K562 (cell line): ENCODE data around the gene DEPP1. TPM values are rescaled to one million over a fixed set of nuclear protein-coding genes. Genes with fewer than 3 reads are reported as not detected.

Experiments used
- ATAC-seq: fragments of 200-7000 bp; cut with Tn5 transposase; 3 replicates; pipeline ENCODE4 v1.9.1; 2020; ENCODE audit warnings: moderate library complexity
- BruUV-seq: library from RNA; stranded (reverse); fragments of 400-500 nt; replicated peaks from 2 replicates; lab custom pipeline; 2021; lab: Mats Ljungman, UMichigan
- CTCF ChIA-PET: fragments of 300-600 bp; formaldehyde crosslinking; extraction: SDS; loops from one replicate; lab custom pipeline; 2021; ENCODE audit warnings: low intra/inter-chr PET ratio; lab: Yijun Ruan, JAX
- POLR2A ChIA-PET: fragments of 300-600, 350-650 bp; sonication (Branson Sonifier 250); formaldehyde crosslinking; extraction: SDS; loops from one replicate; lab custom pipeline; 2021; ENCODE audit warnings: antibody characterized with exemption, inconsistent platforms; lab: Yijun Ruan, JAX
- DNase-seq, 4 experiments: peaks; one replicate each; pipeline versions ENCODE4 v3.0.0 to v3.0.0-alpha.2; 2011 to 2018; ENCODE audit warnings: low spot score in 3 of 4, mixed read lengths in 3 of 4; ENCODE audit errors: extremely low read depth in 1 of 4
- FAIRE-seq: peaks from 2 replicates; lab custom pipeline; 2011; peaks lifted over from hg19 to GRCh38; lab: Jason Lieb, UNC
- H2AFZ ChIP-seq: 2 replicates; pipeline ENCODE4 v1.6.0; 2011; ENCODE audit warnings: low read depth, low read length, control low read depth, inconsistent platforms
- H3K27ac ChIP-seq: fragments of 200-600 bp; 3 replicates; pipeline ENCODE4 v1.8.0; 2011; ENCODE audit warnings: low read depth, mild to moderate bottlenecking, control low read depth, inconsistent platforms, low read length, moderate library complexity, mixed read lengths; ENCODE audit errors: extremely low read depth
- H3K27me3 ChIP-seq, 2 experiments: fragments of 300-600 bp in 1 of 2; 2 replicates in 1 of 2; 3 replicates in 1 of 2; pipeline versions ENCODE4 v1.6.0 to v1.8.0; 2011; ENCODE audit warnings: inconsistent platforms in 2 of 2, low read length in 2 of 2, mild to moderate bottlenecking in 1 of 2, mixed read lengths in 1 of 2, moderate library complexity in 1 of 2; ENCODE audit not compliant: control insufficient read depth in 2 of 2, insufficient read depth in 2 of 2
- H3K36me3 ChIP-seq: fragments of 300-600 bp; 3 replicates; pipeline ENCODE4 v1.8.0; 2011; ENCODE audit warnings: mild to moderate bottlenecking, low read length, inconsistent platforms; ENCODE audit not compliant: control insufficient read depth, insufficient read depth
- H3K4me1 ChIP-seq, 2 experiments: fragments of 200-600 bp in 1 of 2; replicated peaks in 1 of 2; 2 replicates in 1 of 2; 3 replicates in 1 of 2; pipeline versions ENCODE4 v1.5.1 to v1.8.0; 2011; ENCODE audit warnings: inconsistent platforms in 2 of 2, low read length in 2 of 2, mild to moderate bottlenecking in 1 of 2, mixed read lengths in 1 of 2, moderate library complexity in 1 of 2; ENCODE audit not compliant: control insufficient read depth in 2 of 2, insufficient read depth in 2 of 2
- H3K4me2 ChIP-seq: 2 replicates; pipeline ENCODE4 v1.6.1; 2011; ENCODE audit warnings: low read length, control low read depth, inconsistent platforms, mixed read lengths; ENCODE audit not compliant: insufficient read depth
- H3K4me3 ChIP-seq: fragments of 200-600 bp; sonication (generic), shearing (Covaris generic); 2 replicates; pipeline ENCODE4 v1.5.1; 2016; ENCODE audit warnings: control low read depth, inconsistent platforms
- H3K79me2 ChIP-seq: fragments of 200-600 bp; 3 replicates; pipeline ENCODE4 v1.8.0; 2011; ENCODE audit warnings: low read length, inconsistent platforms; ENCODE audit not compliant: control insufficient read depth, insufficient read depth
- H3K9ac ChIP-seq, 2 experiments: 2 replicates each; pipeline versions ENCODE4 v1.6.0 to v1.6.1; 2011; ENCODE audit warnings: low read depth in 2 of 2, low read length in 2 of 2, control low read depth in 1 of 2, inconsistent platforms in 1 of 2, mild to moderate bottlenecking in 1 of 2, mixed read lengths in 1 of 2; ENCODE audit not compliant: insufficient read depth in 1 of 2
- H3K9me1 ChIP-seq: one replicate; pipeline ENCODE4 v1.6.0; 2011; ENCODE audit warnings: inconsistent platforms, mild to moderate bottlenecking, low read length, moderate library complexity; ENCODE audit not compliant: control insufficient read depth, insufficient read depth
- H3K9me3 ChIP-seq: replicated peaks from 2 replicates; pipeline ENCODE4 v1.5.1; 2011; ENCODE audit warnings: low read depth, low read length, inconsistent platforms; ENCODE audit not compliant: control insufficient read depth, insufficient read depth
- H4K20me1 ChIP-seq: replicated peaks from 2 replicates; pipeline ENCODE4 v1.6.1; 2011; ENCODE audit warnings: low read length, inconsistent platforms, mixed read lengths; ENCODE audit not compliant: control insufficient read depth, insufficient read depth
- ARID4B ChIP-seq: sonication (generic); formaldehyde crosslinking; IDR thresholded peaks from 2 replicates; pipeline ENCODE4 v1.8.0; 2022; ENCODE audit warnings: mild to moderate bottlenecking, missing genetic modification reagents
- ATF7 ChIP-seq: fragments of 450-650 bp; IDR thresholded peaks from 2 replicates; pipeline ENCODE4 v1.7.1; 2014; ENCODE audit warnings: mild to moderate bottlenecking, moderate library complexity
- CCAR2 ChIP-seq: fragments of 200-400 bp; formaldehyde crosslinking; IDR thresholded peaks from 2 replicates; pipeline ENCODE4 v1.6.1; 2017; ENCODE audit warnings: mild to moderate bottlenecking, low read depth, low read length
- E2F5 ChIP-seq: sonication (generic); formaldehyde crosslinking; IDR thresholded peaks from 2 replicates; pipeline ENCODE4 v1.8.0; 2022; ENCODE audit warnings: mild to moderate bottlenecking, missing genetic modification reagents
- FOXA3 ChIP-seq, 2 experiments: fragments of 450-650 bp in 1 of 2; sonication (generic) in 1 of 2; formaldehyde crosslinking; IDR thresholded peaks in 1 of 2; conservative IDR thresholded peaks in 1 of 2; 2 replicates each; pipeline versions ENCODE4 v1.4.0 to v1.8.0; 2020 to 2022; ENCODE audit warnings: mild to moderate bottlenecking in 2 of 2, missing genetic modification reagents in 1 of 2
- GTF2E2 ChIP-seq: fragments of 200-800 bp; sonication (Bioruptor generic); IDR thresholded peaks from 2 replicates; pipeline ENCODE4 v1.6.1; 2016; ENCODE audit warnings: missing genetic modification characterization, missing compliant biosample characterization
- HIVEP1 ChIP-seq: fragments of 250-450 bp; sonication (Bioruptor Pico); IDR thresholded peaks from 2 replicates; pipeline ENCODE4 v1.4.0; 2020; ENCODE audit warnings: mild to moderate bottlenecking
- HMG20A ChIP-seq: fragments of 450-650 bp; formaldehyde crosslinking; conservative IDR thresholded peaks from 2 replicates; pipeline ENCODE4 v1.4.0; 2020; ENCODE audit warnings: mild to moderate bottlenecking, mixed read lengths
- ILF3 ChIP-seq: fragments of 450-650 bp; IDR thresholded peaks from 2 replicates; pipeline ENCODE4 v1.6.1; 2018; ENCODE audit warnings: antibody characterized with exemption, mild to moderate bottlenecking, moderate library complexity, borderline replicate concordance
- MTF1 ChIP-seq: fragments of 250-450 bp; sonication (Bioruptor Pico); IDR thresholded peaks from 2 replicates; pipeline ENCODE4 v1.9.0; 2021; ENCODE audit warnings: moderate library complexity, mild to moderate bottlenecking, inconsistent platforms, borderline replicate concordance
- NCOA1 ChIP-seq: fragments of 450-650 bp; IDR thresholded peaks from 2 replicates; pipeline ENCODE4 v1.6.1; 2016; ENCODE audit warnings: low read depth
- TCF7L2 ChIP-seq: fragments of 150-350 bp; IDR thresholded peaks from 2 replicates; pipeline ENCODE4 v1.6.1; 2016; ENCODE audit warnings: low read depth, mild to moderate bottlenecking, low read length, moderate library complexity
- THAP12 ChIP-seq: fragments of 250-450 bp; sonication (Bioruptor Pico); IDR thresholded peaks from 2 replicates; pipeline ENCODE4 v1.9.0; 2021; ENCODE audit warnings: mild to moderate bottlenecking, inconsistent platforms
- ZNF76 ChIP-seq: fragments of 250-450 bp; sonication (Bioruptor Pico); IDR thresholded peaks from 2 replicates; pipeline ENCODE4 v1.4.0; 2020; ENCODE audit warnings: mild to moderate bottlenecking, moderate library complexity, borderline replicate concordance
- ZZZ3 ChIP-seq: fragments of 450-650 bp; IDR thresholded peaks from 2 replicates; pipeline ENCODE4 v1.6.1; 2016; ENCODE audit warnings: antibody characterized with exemption, mild to moderate bottlenecking, moderate library complexity
- WGBS: fragments of 100-300 bp; shearing (Covaris generic); methylation state at CpG from one replicate; pipeline ENCODE4 v1.1.6; 2016; ENCODE audit warnings: low coverage, mixed read lengths; ENCODE audit not compliant: insufficient coverage; ENCODE audit errors: missing lambda C conversion rate; 5-methylcytosine and 5-hydroxymethylcytosine counted together
- in situ Hi-C: fragments of 300-500 bp; cut with MboI; formaldehyde crosslinking; loops from 4 replicates; pipeline ENCODE4 v1.15.0; 2018; ENCODE audit warnings: inconsistent platforms, mixed read lengths
- intact Hi-C: fragments of 100-400 bp; cut with micrococcal nuclease; formaldehyde crosslinking; loops from 2 replicates; pipeline ENCODE4 v1.14.2; 2022
- polyA plus RNA-seq, 8 experiments: library from polyadenylated mRNA; depleted of rRNA in 4 of 8; stranded (reverse) in 5 of 8; unstranded in 3 of 8; fragments of >200 nt; fragmentation: Nextera tagmentation in 2 of 8; fragmentation: Illumina TruSeq in 1 of 8; extraction: Ambion mirVana in 2 of 8; extraction: Trizol in 1 of 8; gene quantifications; 2 replicates each; pipeline versions ENCODE4 v1.2.1 to v1.2.3, GENCODE V29; 2011 to 2014; ENCODE audit warnings: inconsistent platforms in 1 of 8, missing spikeins in 1 of 8
- total RNA-seq, 7 experiments: library from RNA; depleted of rRNA in 6 of 7; stranded (reverse); fragments of >200 nt in 6 of 7; fragmentation: Illumina TruSeq in 2 of 7; extraction: Trizol in 2 of 7; gene quantifications; 2 replicates each; pipeline versions ENCODE4 v1.2.1 to v1.2.3, GENCODE V29; 2011 to 2021; ENCODE audit warnings: low replicate concordance in 1 of 7
- TF ChIP-seq, protein P1 (sequence below): fragments of 250-450 bp; sonication (Bioruptor Pico); IDR thresholded peaks from 2 replicates; pipeline ENCODE4 v1.6.1; 2021; ENCODE audit warnings: mild to moderate bottlenecking

Gene DEPP1
- total and polyA plus RNA-seq, 9 of the 15 experiments (the other 6 are each of a cell fraction or from before 2014, with no cell fraction given), result 0.04 to 0.54 (median 0.20) TPM; not detected in 1

DNA sequence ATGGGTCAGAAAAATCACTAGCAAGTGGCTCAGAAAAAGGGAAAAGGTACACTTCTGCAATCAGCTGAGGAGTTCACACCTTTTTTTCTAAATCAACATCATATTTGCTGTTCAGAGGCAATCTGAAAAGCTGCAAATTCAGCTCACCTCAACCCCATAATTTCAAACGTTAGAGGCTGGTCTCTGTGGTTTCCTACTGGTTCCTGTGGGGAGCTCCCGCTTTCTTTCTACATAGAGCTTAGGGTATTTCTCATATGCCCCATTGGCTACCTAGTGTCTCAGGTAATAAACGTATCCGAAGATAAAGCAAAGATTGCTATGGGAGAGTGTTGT is 16.9 kb upstream of the DEPP1 start:
- FAIRE-seq, result no peak
- peaks cover 8% of the 10 kb centered on the region for H3K9me3 ChIP-seq
- no peak overlapping the region for H3K4me2 ChIP-seq
- WGBS, result 19% methylated on average over 4 of the region's 4 CpGs
- ATAC-seq, result no peak
- H3K79me2 ChIP-seq, result no peaks in the 10 kb centered on the region
- in situ Hi-C loops, result no loop called here
- H3K4me1 ChIP-seq, result peaks cover 2 to 6% of the 10 kb centered on the region in 2 experiments; a peak in 4 of 5 replicates
- ChIA-PET POLR2A (interaction anchor here (0.6 to 1.7 kb wide), 4 partner anchors 17 to 558 kb away, joined by 3 to 5 read pairs (median 3); partner anchors contain the start of gene DEPP1), CTCF (no interaction called here)
- intact Hi-C loops, result no loop called here
- H4K20me1 ChIP-seq, result no peaks in the 10 kb centered on the region
- H3K36me3 ChIP-seq, result no peaks in the 10 kb centered on the region
- H3K27ac ChIP-seq, result no peak overlapping the region
- H3K9me1 ChIP-seq, result no peaks in the 10 kb centered on the region
- H2AFZ ChIP-seq, result no peak overlapping the region
- no TSS peak for BruUV-seq
- peaks cover 18 to 49% of the 10 kb centered on the region in 2 experiments for H3K27me3 ChIP-seq
- DNase-seq, result no peak
- no peak overlapping the region for H3K4me3 ChIP-seq
- no peak overlapping the region for H3K9ac ChIP-seq
- TF ChIP-seq TCF7L2, result no peak
- TF ChIP-seq CCAR2, result no peak
- no peak for TF ChIP-seq ZNF76 (CRISPR knock-in tag)
- no peak for TF ChIP-seq FOXA3 (CRISPR knock-in tag; conservative IDR thresholded peaks at IDR 0.05 in 1 of 2, IDR thresholded peaks at IDR 0.05 in 1 of 2)
- TF ChIP-seq ILF3, result no peak
- TF ChIP-seq MTF1 (CRISPR knock-in tag), result no peak
- TF ChIP-seq THAP12 (CRISPR knock-in tag), result no peak
- no peak for TF ChIP-seq ATF7
- no peak for TF ChIP-seq HIVEP1 (CRISPR knock-in tag)
- no peak for TF ChIP-seq ZZZ3
- TF ChIP-seq E2F5 (CRISPR knock-in tag), result no peak
- TF ChIP-seq HMG20A (CRISPR knock-in tag), result no peak
- no peak for TF ChIP-seq NCOA1
- TF ChIP-seq, protein P1, sequence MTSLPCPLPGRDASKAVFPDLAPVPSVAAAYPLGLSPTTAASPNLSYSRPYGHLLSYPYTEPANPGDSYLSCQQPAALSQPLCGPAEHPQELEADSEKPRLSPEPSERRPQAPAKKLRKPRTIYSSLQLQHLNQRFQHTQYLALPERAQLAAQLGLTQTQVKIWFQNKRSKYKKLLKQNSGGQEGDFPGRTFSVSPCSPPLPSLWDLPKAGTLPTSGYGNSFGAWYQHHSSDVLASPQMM (CRISPR knock-in tag), result no peak
- no peak for TF ChIP-seq GTF2E2 (tag)
- TF ChIP-seq ARID4B (CRISPR knock-in tag), result no peak
